AG10803 (cell line): ENCODE measurements around the gene GATM.
"Not testable (repeated sequence)": the region's sequence is repeated elsewhere in the genome, so short reads cannot be mapped to it uniquely, and the experiment has no call there.

ENCODE experiments used
- DNase-seq: peaks from one replicate; pipeline ENCODE4 v3.0.0; 2010; ENCODE audit warnings: low read depth
- H3K4me3 ChIP-seq: 2 replicates; pipeline ENCODE4 v1.5.1; 2011; ENCODE audit warnings: mild to moderate bottlenecking, low read length, control low read depth
- TF ChIP-seq, protein P1 (sequence below): conservative IDR thresholded peaks from 2 replicates; pipeline ENCODE4 v1.5.1; 2011; ENCODE audit warnings: mild to moderate bottlenecking, low read length, control low read depth, inconsistent platforms

Gene GATM

DNA sequence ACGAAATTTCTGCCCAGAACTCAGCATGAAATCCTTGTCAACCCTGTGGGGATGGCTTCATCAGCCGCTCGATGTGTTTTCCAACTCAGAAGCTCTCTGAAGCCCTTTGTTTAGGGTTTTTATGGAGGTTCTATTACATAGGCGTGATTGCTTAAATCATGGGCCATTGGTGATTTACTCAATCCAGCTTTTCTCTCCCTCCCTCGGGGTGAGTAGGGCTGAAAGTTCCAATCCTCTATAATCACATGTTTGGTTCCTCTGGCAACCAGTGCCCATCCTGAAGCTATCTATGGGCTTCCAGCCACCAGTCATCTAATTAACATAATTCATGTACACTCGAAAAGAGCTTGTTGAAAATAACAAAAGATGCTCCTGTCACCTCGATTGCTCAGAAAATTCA, 51.6 kb downstream of the GATM start:
- DNase-seq, result no peak
- TF ChIP-seq, protein P1, sequence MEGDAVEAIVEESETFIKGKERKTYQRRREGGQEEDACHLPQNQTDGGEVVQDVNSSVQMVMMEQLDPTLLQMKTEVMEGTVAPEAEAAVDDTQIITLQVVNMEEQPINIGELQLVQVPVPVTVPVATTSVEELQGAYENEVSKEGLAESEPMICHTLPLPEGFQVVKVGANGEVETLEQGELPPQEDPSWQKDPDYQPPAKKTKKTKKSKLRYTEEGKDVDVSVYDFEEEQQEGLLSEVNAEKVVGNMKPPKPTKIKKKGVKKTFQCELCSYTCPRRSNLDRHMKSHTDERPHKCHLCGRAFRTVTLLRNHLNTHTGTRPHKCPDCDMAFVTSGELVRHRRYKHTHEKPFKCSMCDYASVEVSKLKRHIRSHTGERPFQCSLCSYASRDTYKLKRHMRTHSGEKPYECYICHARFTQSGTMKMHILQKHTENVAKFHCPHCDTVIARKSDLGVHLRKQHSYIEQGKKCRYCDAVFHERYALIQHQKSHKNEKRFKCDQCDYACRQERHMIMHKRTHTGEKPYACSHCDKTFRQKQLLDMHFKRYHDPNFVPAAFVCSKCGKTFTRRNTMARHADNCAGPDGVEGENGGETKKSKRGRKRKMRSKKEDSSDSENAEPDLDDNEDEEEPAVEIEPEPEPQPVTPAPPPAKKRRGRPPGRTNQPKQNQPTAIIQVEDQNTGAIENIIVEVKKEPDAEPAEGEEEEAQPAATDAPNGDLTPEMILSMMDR, result no peak
- no peak overlapping the region for H3K4me3 ChIP-seq

DNA sequence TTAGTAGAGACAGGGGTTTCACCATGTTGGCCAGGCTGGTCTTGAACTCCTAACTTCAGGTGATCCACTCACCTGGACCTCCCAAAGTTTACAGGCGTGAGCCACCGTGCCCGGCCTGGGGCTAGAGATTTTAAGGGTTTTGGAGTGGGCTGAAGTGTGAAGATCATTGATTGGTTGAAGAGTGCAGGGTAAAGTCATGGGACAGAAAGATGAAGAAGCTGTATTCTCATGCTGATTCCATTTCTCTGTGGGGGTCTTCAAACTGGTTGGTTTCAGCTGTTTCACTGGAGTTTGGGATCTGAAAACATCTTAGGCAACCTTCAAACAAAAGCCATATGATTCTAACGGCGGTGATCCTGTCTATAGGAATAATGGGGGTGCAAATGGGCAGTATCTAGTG, 52.1 kb downstream of the GATM start:
- TF ChIP-seq, protein P1, result no peak
- no peak for DNase-seq
- H3K4me3 ChIP-seq, result no peak overlapping the region

DNA sequence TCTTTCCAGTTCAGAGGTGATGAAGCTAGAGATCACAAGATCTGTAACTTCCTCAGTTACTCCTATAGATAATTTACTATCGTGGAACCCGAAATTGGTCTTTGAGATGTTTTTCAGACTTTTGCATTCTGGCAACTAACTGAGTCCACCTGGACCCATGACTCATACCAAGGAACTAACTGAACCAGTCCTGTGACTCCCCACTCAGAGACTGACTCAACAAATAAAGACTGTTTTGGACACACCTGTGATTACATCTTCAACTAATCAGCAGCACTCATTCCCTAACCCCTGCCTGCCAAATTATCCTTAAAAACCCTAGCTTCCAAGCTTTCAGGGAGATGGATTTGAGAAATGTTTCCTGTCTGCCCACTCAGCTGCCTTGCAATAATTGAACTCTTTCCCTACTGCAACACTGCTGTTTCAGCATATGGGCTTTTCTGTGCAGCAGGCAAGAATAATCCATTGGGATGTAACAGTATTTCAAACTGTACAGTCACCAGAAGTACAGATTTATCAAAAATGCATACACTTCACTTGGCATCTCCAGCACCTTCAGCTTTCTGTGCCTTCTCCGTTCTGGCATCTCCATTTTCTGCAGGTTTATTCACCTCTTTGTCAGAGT, 57.7 kb downstream of the GATM start:
- DNase-seq, result no peak
- no peak overlapping the region for H3K4me3 ChIP-seq
- TF ChIP-seq, protein P1, result no peak

DNA sequence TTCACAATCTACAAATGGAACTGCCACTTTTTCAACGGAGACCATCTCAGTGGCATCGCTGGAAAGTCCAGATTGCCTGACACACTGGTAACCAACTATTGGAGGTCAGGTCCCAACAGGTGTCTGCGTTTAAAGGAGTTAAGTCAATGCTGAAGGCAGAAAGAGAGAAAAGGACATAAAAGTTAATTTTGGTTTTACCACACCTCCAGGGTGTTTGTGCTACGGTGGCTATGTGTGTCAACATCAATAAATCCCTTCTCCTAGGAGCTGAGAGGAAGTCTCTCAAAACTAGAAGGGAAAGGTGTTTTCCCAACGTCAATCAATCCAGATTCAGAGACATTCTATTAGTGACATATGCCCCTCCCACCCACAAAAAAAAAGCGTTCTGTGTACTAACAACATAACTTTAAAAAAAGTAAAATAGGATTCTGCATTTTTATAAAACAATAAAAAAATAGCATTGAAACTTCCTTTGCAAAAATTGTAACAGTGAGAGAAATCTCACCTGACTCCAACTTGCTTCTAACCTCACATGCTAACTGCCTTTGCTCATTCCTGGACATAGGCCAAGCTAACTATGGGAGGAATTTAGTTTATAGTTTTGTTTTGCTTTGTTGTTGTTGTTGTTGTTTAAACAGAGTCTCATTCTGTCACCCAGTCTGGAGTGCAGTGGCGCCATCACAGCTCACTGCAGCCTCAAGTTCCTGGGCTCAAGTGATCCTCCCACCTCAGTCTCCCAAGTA, 58.7 kb downstream of the GATM start:
- no peak overlapping the region for H3K4me3 ChIP-seq
- TF ChIP-seq, protein P1, result no peak
- no peak for DNase-seq

DNA sequence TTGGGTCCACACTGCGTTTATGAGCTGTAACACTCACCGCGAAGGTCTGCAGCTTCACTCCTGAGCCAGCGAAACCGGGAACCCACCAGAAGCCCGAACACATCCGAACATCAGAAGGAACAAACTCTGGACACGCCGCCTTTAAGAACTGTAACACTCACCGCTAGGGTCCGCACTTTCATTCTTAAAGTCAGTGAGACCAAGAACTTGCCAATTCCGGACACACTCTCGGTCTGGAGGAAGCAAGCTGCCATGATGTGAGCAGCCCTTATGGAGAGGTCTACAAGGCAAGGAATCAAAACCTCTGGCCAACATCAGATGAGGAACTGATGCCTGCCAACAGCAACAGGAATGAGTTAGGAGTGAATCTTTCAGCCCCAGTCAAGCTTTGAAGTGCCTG, 63.4 kb downstream of the GATM start:
- peak; percentile 23 for DNase-seq
- H3K4me3 ChIP-seq, result no peak overlapping the region
- TF ChIP-seq, protein P1, result peak; percentile 20

DNA sequence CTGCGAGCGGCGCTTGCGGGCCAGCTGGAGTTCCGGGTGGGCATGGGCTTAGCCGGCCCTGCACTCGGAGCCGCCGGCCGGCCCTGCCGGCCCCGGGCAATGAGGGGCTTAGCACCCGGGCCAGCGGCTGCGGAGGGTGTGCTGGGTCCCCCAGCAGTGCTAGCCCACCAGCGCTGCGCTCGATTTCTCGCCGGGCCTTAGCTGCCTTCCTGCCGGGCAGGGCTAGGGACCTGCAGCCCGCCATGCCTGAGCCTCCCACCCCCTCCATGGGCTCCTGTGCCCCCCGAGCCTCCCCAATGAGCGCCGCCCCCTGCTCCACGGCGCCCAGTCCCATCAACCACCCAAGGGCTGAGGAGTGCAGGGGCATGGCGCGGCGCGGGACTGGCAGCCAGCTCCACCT, 64.2 kb downstream of the GATM start:
- not testable (repeated sequence) for H3K4me3 ChIP-seq, DNase-seq
